Stimulated activated CD4-positive, alpha-beta T cell treated with anti-CD3 and anti-CD28 coated beads, Interleukin-12 subunit alpha, Interleukin-12 subunit beta, amount 100 ng/mL, for 4 hours (primary cell): Measurements from ENCODE around the gene FDCSP.
"Not testable (repeated sequence)": the region's sequence is repeated elsewhere in the genome, so short reads cannot be mapped to it uniquely, and the experiment has no call there.

Experiments
- DNase-seq: peaks from one replicate; pipeline ENCODE4 v3.0.0-alpha.2; 2020

The FDCSP gene

DNA sequence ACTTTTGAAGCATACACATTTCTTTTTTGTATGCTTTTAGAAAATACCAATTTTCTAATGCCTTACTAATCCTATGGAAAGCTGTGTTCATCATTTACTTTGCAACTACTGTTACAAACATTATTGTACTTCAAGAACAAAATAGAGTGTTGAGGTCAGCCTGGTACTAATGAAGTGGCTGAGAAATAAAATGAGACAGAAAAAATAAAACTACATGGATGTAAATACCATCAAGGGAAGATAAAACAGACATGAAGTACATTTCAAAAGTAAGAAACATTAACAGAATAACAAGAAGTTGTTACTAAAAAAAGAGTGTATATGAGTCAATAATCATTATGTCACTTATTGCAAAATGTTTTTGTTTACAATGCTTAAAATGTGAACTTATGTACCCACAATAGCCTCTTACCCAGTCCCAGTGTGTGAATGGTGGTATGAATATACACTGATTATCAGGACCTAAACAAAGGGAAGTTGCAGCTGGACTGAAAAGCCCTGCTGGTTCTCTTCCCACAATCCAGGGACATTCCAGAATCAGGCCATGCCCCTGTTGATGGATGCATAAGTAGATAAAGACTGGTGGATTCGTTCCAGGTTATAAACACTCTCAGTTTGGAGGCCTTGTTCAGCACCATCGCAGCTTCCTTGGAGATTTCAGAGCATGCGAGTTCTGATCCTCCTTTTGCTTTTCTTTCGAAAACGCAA is 14.1 kb downstream of the FDCSP start:
- DNase-seq = no peak

DNA sequence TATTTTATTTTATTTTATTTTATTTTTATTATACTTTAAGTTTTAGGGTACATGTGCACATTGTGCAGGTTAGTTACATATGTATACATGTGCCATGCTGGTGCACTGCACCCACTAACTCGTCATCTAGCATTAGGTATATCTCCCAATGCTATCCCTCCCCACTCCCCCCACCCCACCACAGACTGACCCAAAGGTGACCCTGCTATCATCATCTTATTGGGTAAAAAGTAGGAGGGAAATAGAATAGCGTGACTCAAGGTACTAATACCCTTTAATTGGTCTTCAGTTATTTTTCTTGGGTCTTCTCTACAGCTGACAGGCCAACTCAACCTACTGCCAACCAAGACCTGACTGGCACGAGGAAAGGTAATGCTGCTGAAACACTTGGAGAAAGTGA is 16.4 kb downstream of the FDCSP start, which contains the start of gene CSN3:
Gene CSN3, plus strand, starts transcription at position 301 of the 400 bp plus-strand sequence. CDS start 2,223 bp downstream, outside the sequence.
- not testable (repeated sequence) for DNase-seq

GRCh38 chr4:70243091-70243490 is 17.2 kb downstream of the FDCSP start:
- no peak for DNase-seq

- no peak for DNase-seq
These were observed 25.5 kb downstream of the FDCSP start for GRCh38 chr4:70251250-70251944.

DNA sequence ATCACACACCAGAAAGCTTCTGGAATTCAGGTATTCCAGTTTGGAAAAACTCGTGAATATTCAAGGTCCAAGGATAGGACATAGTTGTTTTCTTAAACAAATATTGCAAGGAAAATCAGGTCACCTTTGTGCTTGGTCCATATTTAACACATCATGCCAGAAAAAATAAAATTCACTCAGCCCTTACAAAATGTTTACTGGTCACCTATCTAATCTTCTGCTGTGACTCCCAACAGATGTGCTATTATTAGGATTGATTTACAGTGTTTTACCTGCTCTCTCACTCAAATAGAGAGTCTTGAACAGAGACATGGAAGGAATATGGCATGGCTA is 26.0 kb downstream of the FDCSP start:
- no peak for DNase-seq

DNA sequence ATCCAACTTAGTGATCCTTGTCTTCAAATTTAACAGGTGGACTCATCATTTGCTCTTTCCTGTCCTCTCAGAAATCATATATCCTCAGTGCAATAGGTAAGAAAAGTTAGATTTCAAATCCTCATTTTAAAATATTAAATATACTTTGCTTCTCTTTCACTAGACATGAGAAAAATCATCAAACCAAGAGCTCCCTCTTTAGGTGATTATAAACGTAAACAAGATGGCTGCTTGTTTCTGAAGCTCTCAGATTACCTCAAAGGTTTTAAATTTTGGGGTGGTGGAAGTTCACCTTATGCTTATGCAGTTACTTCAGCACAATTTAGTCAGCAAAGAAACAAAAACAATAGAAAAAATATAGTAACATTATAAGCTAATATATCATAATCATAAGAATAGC is 43.8 kb downstream of the FDCSP start:
- no peak for DNase-seq

GRCh38 chr4:70277121-70277520 is 51.2 kb downstream of the FDCSP start:
- no peak for DNase-seq

- DNase-seq = no peak
These were observed 54.6 kb downstream of the FDCSP start for GRCh38 chr4:70280567-70280966.
